H1 (cell line): ENCODE data around the gene NUTM2F. TPM values are rescaled to one million over a fixed set of nuclear protein-coding genes. Genes with fewer than 3 reads are reported as not detected.

ENCODE experiments used
- CTCF ChIA-PET: fragments of 300-600 bp; sonication (Branson Sonifier 250); formaldehyde crosslinking; loops from one replicate; lab custom pipeline; 2021; ENCODE audit not compliant: partially characterized antibody; lab: Charles Lee
- POLR2A ChIA-PET: fragments of 300-600 bp; sonication (Branson Sonifier 250); formaldehyde crosslinking; loops from one replicate; lab custom pipeline; 2021; ENCODE audit warnings: inconsistent platforms; ENCODE audit not compliant: partially characterized antibody; lab: Charles Lee
- DNase-seq, 2 experiments: peaks; one replicate each; pipeline versions ENCODE4 v3.0.0 to v3.0.0-alpha.2; 2010 to 2022; ENCODE audit warnings: low spot score in 2 of 2, low read depth in 1 of 2, mixed read lengths in 1 of 2
- FAIRE-seq: peaks from 2 replicates; lab custom pipeline; 2011; peaks lifted over from hg19 to GRCh38; lab: Jason Lieb, UNC
- H2AFZ ChIP-seq: 2 replicates; pipeline ENCODE4 v1.8.1; 2012; ENCODE audit warnings: low read length, inconsistent platforms
- H2AK5ac ChIP-seq: 2 replicates; pipeline ENCODE4 v1.6.1; 2013; ENCODE audit warnings: low read depth, low read length
- H2BK120ac ChIP-seq: replicated peaks from 2 replicates; pipeline ENCODE3; 2013; ENCODE audit warnings: low read depth, low read length, inconsistent platforms
- H2BK12ac ChIP-seq: 2 replicates; pipeline ENCODE4 v1.6.1; 2013; ENCODE audit warnings: low read depth, low read length
- H2BK15ac ChIP-seq: 2 replicates; pipeline ENCODE4 v1.6.1; 2013; ENCODE audit warnings: low read length
- H2BK20ac ChIP-seq: 2 replicates; pipeline ENCODE4 v1.6.1; 2013; ENCODE audit warnings: low read length
- H2BK5ac ChIP-seq: 2 replicates; pipeline ENCODE4 v1.6.1; 2013; ENCODE audit warnings: low read depth, low read length
- H3K14ac ChIP-seq: 2 replicates; pipeline ENCODE4 v1.6.1; 2013; ENCODE audit warnings: inconsistent platforms; ENCODE audit not compliant: insufficient read length
- H3K18ac ChIP-seq: 2 replicates; pipeline ENCODE4 v1.6.1; 2013; ENCODE audit warnings: low read length; ENCODE audit errors: extremely low read depth
- H3K23ac ChIP-seq: 2 replicates; pipeline ENCODE4 v1.6.1; 2013; ENCODE audit warnings: inconsistent platforms; ENCODE audit not compliant: insufficient read length
- H3K23me2 ChIP-seq: 2 replicates; pipeline ENCODE4 v1.6.1; 2013; ENCODE audit warnings: low read depth, low read length
- H3K27ac ChIP-seq: 2 replicates; pipeline ENCODE4 v1.6.1; 2011; ENCODE audit warnings: low read depth, low read length, inconsistent platforms
- H3K27me3 ChIP-seq, 4 experiments: replicated peaks in 1 of 4; 1 replicate in 1 of 4; 2 replicates in 3 of 4; pipeline versions ENCODE4 v1.6.1 to v1.8.1; 2011 to 2013; ENCODE audit warnings: low read length in 3 of 4, mild to moderate bottlenecking in 3 of 4, inconsistent platforms in 2 of 4, mixed read lengths in 2 of 4, moderate library complexity in 1 of 4; ENCODE audit not compliant: control insufficient read depth in 3 of 4, insufficient read depth in 3 of 4; ENCODE audit errors: extremely low read depth in 1 of 4
- H3K36me3 ChIP-seq, 4 experiments: 2 replicates each; pipeline versions ENCODE4 v1.6.1 to v1.8.1; 2011 to 2013; ENCODE audit warnings: mild to moderate bottlenecking in 4 of 4, low read length in 3 of 4, moderate library complexity in 2 of 4, control low read depth in 1 of 4, inconsistent platforms in 1 of 4; ENCODE audit not compliant: insufficient read depth in 4 of 4, control insufficient read depth in 2 of 4
- H3K4ac ChIP-seq: replicated peaks from 2 replicates; pipeline ENCODE3; 2013; ENCODE audit warnings: low read length, low read depth, mixed read lengths, inconsistent platforms; ENCODE audit not compliant: insufficient read length
- H3K4me1 ChIP-seq, 4 experiments: replicated peaks in 1 of 4; 1 replicate in 1 of 4; 2 replicates in 3 of 4; pipeline versions ENCODE4 v1.6.1 to v1.8.1; 2011 to 2013; ENCODE audit warnings: low read length in 3 of 4, inconsistent platforms in 2 of 4, mixed read lengths in 1 of 4; ENCODE audit not compliant: insufficient read depth in 4 of 4, control insufficient read depth in 3 of 4
- H3K4me2 ChIP-seq, 2 experiments: 2 replicates each; pipeline versions ENCODE4 v1.6.1 to v1.8.1; 2011 to 2013; ENCODE audit warnings: low read depth in 2 of 2, low read length in 2 of 2, control low read depth in 1 of 2, inconsistent platforms in 1 of 2, mild to moderate bottlenecking in 1 of 2; ENCODE audit not compliant: insufficient read depth in 1 of 2
- H3K4me3 ChIP-seq, 4 experiments: fragments of 200-600, 300-600 bp in 1 of 4; sonication (generic), shearing (Covaris generic), sonication (Bioruptor Twin) in 1 of 4; 2 replicates each; pipeline versions ENCODE4 v1.5.1 to v1.8.1; 2011 to 2016; ENCODE audit warnings: low read length in 4 of 4, low read depth in 3 of 4, control low read depth in 2 of 4, inconsistent platforms in 2 of 4, mild to moderate bottlenecking in 2 of 4, mixed read lengths in 1 of 4, moderate library complexity in 1 of 4; ENCODE audit not compliant: insufficient read depth in 2 of 4; ENCODE audit errors: extremely low read depth in 1 of 4
- H3K56ac ChIP-seq: replicated peaks from 2 replicates; pipeline ENCODE3; 2013; ENCODE audit warnings: low read depth, mild to moderate bottlenecking, mixed read lengths, low read length, inconsistent platforms; ENCODE audit not compliant: insufficient read length
- H3K79me1 ChIP-seq: 2 replicates; pipeline ENCODE4 v1.6.1; 2013; ENCODE audit warnings: low read depth, low read length, control low read depth
- H3K79me2 ChIP-seq, 2 experiments: 2 replicates each; pipeline versions ENCODE4 v1.6.1 to v1.8.1; 2012 to 2013; ENCODE audit warnings: low read length in 2 of 2, mild to moderate bottlenecking in 2 of 2, inconsistent platforms in 1 of 2; ENCODE audit not compliant: insufficient read depth in 2 of 2, control insufficient read depth in 1 of 2
- H3K9ac ChIP-seq, 4 experiments: replicated peaks in 1 of 4; 1 replicate in 1 of 4; 2 replicates in 3 of 4; pipeline versions ENCODE4 v1.6.1 to v1.8.1; 2011 to 2013; ENCODE audit warnings: low read depth in 3 of 4, low read length in 3 of 4, control low read depth in 2 of 4, mild to moderate bottlenecking in 2 of 4, moderate library complexity in 2 of 4, inconsistent platforms in 1 of 4; ENCODE audit errors: extremely low read depth in 1 of 4
- H3K9me3 ChIP-seq, 2 experiments: 2 replicates each; pipeline versions ENCODE4 v1.6.1 to v1.8.1; 2012 to 2013; ENCODE audit warnings: mild to moderate bottlenecking in 2 of 2, moderate library complexity in 2 of 2, control low read depth in 1 of 2, inconsistent platforms in 1 of 2, low read depth in 1 of 2, low read length in 1 of 2, mixed read lengths in 1 of 2; ENCODE audit not compliant: insufficient read depth in 2 of 2
- H4K20me1 ChIP-seq, 2 experiments: replicated peaks in 1 of 2; 2 replicates each; pipeline versions ENCODE3 to v1.8.1; 2011 to 2013; ENCODE audit warnings: inconsistent platforms in 2 of 2, low read length in 2 of 2, mild to moderate bottlenecking in 1 of 2; ENCODE audit not compliant: insufficient read depth in 2 of 2, control insufficient read depth in 1 of 2
- H4K5ac ChIP-seq: 2 replicates; pipeline ENCODE4 v1.6.1; 2013; ENCODE audit warnings: low read length, low read depth, mixed read lengths, inconsistent platforms; ENCODE audit not compliant: insufficient read length
- H4K8ac ChIP-seq: 2 replicates; pipeline ENCODE4 v1.8.0; 2013; ENCODE audit warnings: mild to moderate bottlenecking, moderate library complexity, low read length, inconsistent platforms; ENCODE audit not compliant: insufficient read depth; ENCODE audit errors: extremely low read depth
- H4K91ac ChIP-seq: replicated peaks from 2 replicates; pipeline ENCODE3; 2013; ENCODE audit warnings: low read length, mixed read lengths, inconsistent platforms; ENCODE audit not compliant: insufficient read length
- ATF2 ChIP-seq: IDR thresholded peaks from 2 replicates; pipeline ENCODE4 v1.6.1; 2012; ENCODE audit warnings: low read length, inconsistent platforms
- CHD1 ChIP-seq: IDR thresholded peaks from 2 replicates; pipeline ENCODE4 v1.6.1; 2012; ENCODE audit warnings: low read depth, low read length, improper control_type of control experiment
- CREB1 ChIP-seq: IDR thresholded peaks from 2 replicates; pipeline ENCODE4 v1.6.1; 2012; ENCODE audit warnings: inconsistent platforms
- EP300 ChIP-seq, 2 experiments: IDR thresholded peaks; 1 replicate in 1 of 2; 2 replicates in 1 of 2; pipeline ENCODE4 v1.6.1; 2011 to 2012; ENCODE audit warnings: low read depth in 2 of 2, low read length in 2 of 2, mild to moderate bottlenecking in 2 of 2, borderline replicate concordance in 1 of 2, inconsistent platforms in 1 of 2, moderate library complexity in 1 of 2
- NRF1 ChIP-seq: IDR thresholded peaks from 2 replicates; pipeline ENCODE4 v1.6.1; 2011; ENCODE audit warnings: mild to moderate bottlenecking, low read depth, low read length, improper control_type of control experiment
- PHF8 ChIP-seq: fragments of 200-600 bp; sonication (generic); conservative IDR thresholded peaks from 2 replicates; pipeline ENCODE4 v1.7.1; 2012; ENCODE audit warnings: low read depth, mild to moderate bottlenecking, inconsistent platforms, low read length, moderate library complexity
- POLR2A ChIP-seq, 2 experiments: IDR thresholded peaks; 1 replicate in 1 of 2; 2 replicates in 1 of 2; pipeline ENCODE4 v1.6.1; 2011; ENCODE audit warnings: low read depth in 2 of 2, low read length in 2 of 2, mild to moderate bottlenecking in 2 of 2; ENCODE audit errors: control extremely low read depth in 1 of 2
- POLR2AphosphoS5 ChIP-seq: IDR thresholded peaks from 2 replicates; pipeline ENCODE4 v1.6.1; 2011; ENCODE audit warnings: low read depth, low read length
- SIN3A ChIP-seq, 2 experiments: IDR thresholded peaks in 1 of 2; conservative IDR thresholded peaks in 1 of 2; 2 replicates each; pipeline ENCODE4 v1.6.1; 2011 to 2012; ENCODE audit warnings: low read length in 2 of 2, improper control_type of control experiment in 1 of 2, low read depth in 1 of 2, mild to moderate bottlenecking in 1 of 2
- TBP ChIP-seq: IDR thresholded peaks from 2 replicates; pipeline ENCODE4 v1.6.1; 2011; ENCODE audit warnings: low read depth, low read length, improper control_type of control experiment
- TCF12 ChIP-seq: IDR thresholded peaks from 2 replicates; pipeline ENCODE4 v1.6.1; 2011; ENCODE audit warnings: low read depth, mild to moderate bottlenecking, low read length
- ZNF274 ChIP-seq: IDR thresholded peaks from 2 replicates; pipeline ENCODE4 v1.7.0; 2012; ENCODE audit warnings: low read length, borderline replicate concordance; ENCODE audit errors: extremely low read depth
- WGBS, 2 experiments: shearing (Covaris generic) in 1 of 2; methylation state at CpG; one replicate each; pipeline versions ENCODE4 v1.1.6 to v1.1.7; 2013 to 2015; ENCODE audit warnings: low lambda C conversion rate in 2 of 2, mixed read lengths in 2 of 2, inconsistent platforms in 1 of 2, low coverage in 1 of 2, missing lambda C conversion rate in 1 of 2; ENCODE audit not compliant: insufficient replicate concordance in 2 of 2, insufficient coverage in 1 of 2, insufficient read length in 1 of 2; ENCODE audit errors: extremely low coverage in 1 of 2, missing lambda C conversion rate in 1 of 2; 5-methylcytosine and 5-hydroxymethylcytosine counted together
- polyA plus RNA-seq, 7 experiments: library from polyadenylated mRNA; depleted of rRNA in 3 of 7; stranded (reverse) in 5 of 7; unstranded in 2 of 7; fragments of >200 nt in 5 of 7; fragments of 200-250 nt in 2 of 7; gene quantifications; 1 replicate in 5 of 7; 2 replicates in 1 of 7; 4 replicates in 1 of 7; pipeline versions ENCODE4 v1.2.1 to v1.2.3, GENCODE V29; 2011 to 2013; ENCODE audit warnings: missing spikeins in 2 of 7, mixed read lengths in 2 of 7
- total RNA-seq: library from RNA; stranded (reverse); fragmentation: NEBNext Ultra II Directional; extraction: Animal tissue kit (Norgen Biotek cat#: 25700); gene quantifications from 2 replicates; pipeline ENCODE4 v1.2.1, GENCODE V29; 2021

NUTM2F gene
- total and polyA plus RNA-seq, 2 of the 8 experiments (the other 6 are each of a cell fraction or from before 2014, with no cell fraction given), result 0.06 to 0.19 TPM

DNA sequence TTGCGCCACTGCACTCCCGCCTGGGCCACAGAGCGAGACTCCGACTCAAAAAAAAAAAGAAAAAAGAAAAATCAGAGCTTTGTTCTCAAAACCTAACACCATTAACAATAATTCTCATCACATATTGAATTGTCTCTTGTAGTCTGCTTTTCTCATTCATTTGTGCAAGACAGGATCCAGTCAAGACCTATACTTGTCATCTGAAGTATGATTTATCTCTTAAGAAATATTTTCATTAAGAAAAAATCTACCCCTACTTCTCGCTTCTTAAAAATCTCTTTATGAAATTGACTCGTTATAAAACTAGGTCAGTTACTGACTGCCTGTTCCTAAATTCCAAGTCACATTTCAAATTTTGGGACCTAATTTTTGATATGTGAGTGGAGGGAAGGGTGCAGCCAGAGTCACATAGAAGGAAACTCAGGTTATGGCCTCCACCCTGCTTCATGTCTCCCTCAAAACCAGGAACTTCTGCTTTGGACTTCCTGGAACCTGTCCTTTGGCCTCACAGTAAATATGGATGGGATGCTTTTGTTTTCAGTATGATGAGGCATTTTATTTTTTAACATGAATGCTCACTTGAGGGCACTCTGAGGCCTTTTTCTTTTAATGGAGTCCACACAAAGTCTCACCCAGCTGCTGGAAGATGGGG is 50.4 kb downstream of the NUTM2F start:
- Histone ChIP-seq H4K5ac (no peak overlapping the region), H2BK12ac (no peak overlapping the region), H3K79me2 (peaks cover 0 to 11% of the 10 kb centered on the region in 2 experiments; a peak in 1 of 4 replicates), H3K23me2 (no peaks in the 10 kb centered on the region), H4K8ac (no peak overlapping the region), H3K27me3 (no peaks in the 10 kb centered on the region), H3K36me3 (peaks cover 0 to 13% (median 0%) of the 10 kb centered on the region in 4 experiments; a peak in 2 of 8 replicates), H2AFZ (no peak overlapping the region), H3K4ac (no peak overlapping the region), H2BK15ac (no peak overlapping the region), H3K56ac (no peak overlapping the region), H3K9me3 (no peaks in the 10 kb centered on the region), H4K91ac (no peak overlapping the region), H3K79me1 (no peaks in the 10 kb centered on the region), H2BK120ac (no peak overlapping the region), H2BK5ac (no peak overlapping the region), H3K18ac (no peak overlapping the region), H3K4me2 (no peak overlapping the region), H3K4me3 (no peak overlapping the region), H3K27ac (no peak overlapping the region), H3K14ac (no peak overlapping the region), H3K9ac (no peak overlapping the region), H2AK5ac (no peak overlapping the region), H3K23ac (no peak overlapping the region), H4K20me1 (no peaks in the 10 kb centered on the region), H3K4me1 (0 out of 7 replicates have a peak, but pooled peaks cover 0 to 3% (median 0%) of the 10 kb centered on the region in 4 experiments), H2BK20ac (no peak overlapping the region)
- ChIA-PET CTCF (interaction anchor here (0.7 kb wide), 1 partner anchor 1172 kb away, joined by 3 read pairs; no protein-coding TSS in a partner anchor), POLR2A (no interaction called here)
- no peak for FAIRE-seq
- 85 to 100% methylated on average over 1 to 2 of the region's 6 CpGs for WGBS, 2 experiments
- no peak for DNase-seq
- TF ChIP-seq TBP (no peak), PHF8 (no peak), NRF1 (no peak), ATF2 (no peak), ZNF274 (no peak), POLR2AphosphoS5 (no peak), TCF12 (no peak), SIN3A (conservative IDR thresholded peaks at IDR 0.05 in 1 of 2, IDR thresholded peaks at IDR 0.05 in 1 of 2; ENCODE audit: low read depth in 1 of 2, low read length in 2 of 2) (no peak), CHD1 (no peak), CREB1 (no peak), POLR2A (IDR thresholded peaks at IDR 0.05; ENCODE audit: control extremely low read depth in 1 of 2, low read depth in 2 of 2, low read length in 2 of 2) (no peak), EP300 (IDR thresholded peaks at IDR 0.05; ENCODE audit: borderline replicate concordance in 1 of 2, low read depth in 2 of 2, low read length in 2 of 2) (no peak)
